ENCODE data around the gene ALB. TPM values are rescaled to one million over a fixed set of nuclear protein-coding genes. Genes with fewer than 3 reads are reported as not detected.

ALB gene
- total and polyA plus RNA-seq, 9 donors = 0.18 to 55.0 (median 3.4) TPM; not detected in 1

- H3K9me3 ChIP-seq = no peaks in the 10 kb centered on the region
- no peaks in the 10 kb centered on the region for H3K36me3 ChIP-seq
- WGBS, 3 donors = 88 to 93% (median 91%) methylated on average over 2 of the region's 2 CpGs
- no peaks in the 10 kb centered on the region for H3K4me1 ChIP-seq (ENCODE audit: insufficient read depth)
- intact Hi-C loops (cut with DNase I) = no loop called here
- no peak overlapping the region for H3K27ac ChIP-seq
- no peak overlapping the region for H3K4me3 ChIP-seq
- no peak for DNase-seq
- no peaks in the 10 kb centered on the region for H3K27me3 ChIP-seq
- TF ChIP-seq POLR2A (IDR thresholded peaks at IDR 0.05) = no peak
- TF ChIP-seq EP300 (IDR thresholded peaks at IDR 0.05) = no peak
- TF ChIP-seq CTCF (IDR thresholded peaks at IDR 0.05) = no peak
Measured at GRCh38 chr4:73405138-73405537, 1.1 kb downstream of the ALB start.

GRCh38 chr4:73406548-73406875 is 2.4 kb downstream of the ALB start:
- Histone ChIP-seq H3K9me3 (no peaks in the 10 kb centered on the region), H3K36me3 (no peaks in the 10 kb centered on the region), H3K27me3 (no peaks in the 10 kb centered on the region), H3K4me1 (ENCODE audit: insufficient read depth) (no peaks in the 10 kb centered on the region), H3K27ac (no peak overlapping the region), H3K4me3 (no peak overlapping the region)
- WGBS, 3 donors = 98% methylated on average over 1 of the region's 1 CpG
- intact Hi-C loops (cut with DNase I) = no loop called here
- no peak for TF ChIP-seq EP300 (IDR thresholded peaks at IDR 0.05)
- no peak for TF ChIP-seq POLR2A (IDR thresholded peaks at IDR 0.05)
- TF ChIP-seq CTCF (IDR thresholded peaks at IDR 0.05) = no peak
- DNase-seq = no peak

DNA sequence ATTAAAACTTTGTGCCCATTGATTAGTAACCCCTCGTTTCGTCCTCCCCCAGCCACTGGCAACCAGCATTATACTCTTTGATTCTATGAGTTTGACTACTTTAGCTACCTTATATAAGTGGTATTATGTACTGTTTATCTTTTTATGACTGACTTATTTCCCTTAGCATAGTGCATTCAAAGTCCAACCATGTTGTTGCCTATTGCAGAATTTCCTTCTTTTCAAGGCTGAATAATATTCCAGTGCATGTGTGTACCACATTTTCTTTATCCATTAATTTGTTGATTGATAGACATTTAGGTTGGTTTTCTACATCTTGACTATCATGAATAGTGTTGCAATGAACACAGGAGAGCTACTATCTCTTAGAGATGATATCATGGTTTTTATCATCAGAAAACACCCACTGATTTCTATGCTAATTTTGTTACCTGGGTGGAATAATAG is 3.2 kb downstream of the ALB start:
- no peak for TF ChIP-seq EP300 (IDR thresholded peaks at IDR 0.05)
- no peak for TF ChIP-seq CTCF (IDR thresholded peaks at IDR 0.05)
- no peak for TF ChIP-seq POLR2A (IDR thresholded peaks at IDR 0.05)
- DNase-seq = no peak
- intact Hi-C loops (cut with DNase I) = no loop called here
- H3K36me3 ChIP-seq = no peaks in the 10 kb centered on the region
- H3K4me1 ChIP-seq (ENCODE audit: insufficient read depth) = no peaks in the 10 kb centered on the region
- no peaks in the 10 kb centered on the region for H3K27me3 ChIP-seq
- 90 to 97% (median 96%) methylated on average over 2 of the region's 2 CpGs for WGBS, 3 donors
- no peak overlapping the region for H3K27ac ChIP-seq
- H3K9me3 ChIP-seq = no peaks in the 10 kb centered on the region
- no peak overlapping the region for H3K4me3 ChIP-seq

DNA sequence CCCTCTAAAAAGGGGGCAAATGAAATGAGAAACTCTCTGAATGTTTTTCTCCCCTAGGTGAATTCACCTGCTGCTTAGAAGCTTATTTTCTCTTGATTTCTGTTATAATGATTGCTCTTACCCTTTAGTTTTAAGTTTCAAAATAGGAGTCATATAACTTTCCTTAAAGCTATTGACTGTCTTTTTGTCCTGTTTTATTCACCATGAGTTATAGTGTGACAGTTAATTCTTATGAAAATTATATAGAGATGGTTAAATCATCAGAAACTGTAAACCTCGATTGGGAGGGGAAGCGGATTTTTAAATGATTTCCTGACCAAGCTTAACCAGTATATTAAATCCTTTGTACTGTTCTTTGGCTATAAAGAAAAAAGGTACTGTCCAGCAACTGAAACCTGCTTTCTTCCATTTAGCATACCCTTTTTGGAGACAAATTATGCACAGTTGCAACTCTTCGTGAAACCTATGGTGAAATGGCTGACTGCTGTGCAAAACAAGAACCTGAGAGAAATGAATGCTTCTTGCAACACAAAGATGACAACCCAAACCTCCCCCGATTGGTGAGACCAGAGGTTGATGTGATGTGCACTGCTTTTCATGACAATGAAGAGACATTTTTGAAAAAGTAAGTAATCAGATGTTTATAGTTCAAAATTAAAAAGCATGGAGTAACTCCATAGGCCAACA is 4.2 kb downstream of the ALB start:
- H3K36me3 ChIP-seq = no peaks in the 10 kb centered on the region
- H3K27ac ChIP-seq = no peak overlapping the region
- no peak for TF ChIP-seq EP300 (IDR thresholded peaks at IDR 0.05)
- TF ChIP-seq POLR2A (IDR thresholded peaks at IDR 0.05) = no peak
- TF ChIP-seq CTCF (IDR thresholded peaks at IDR 0.05) = no peak
- intact Hi-C loops (cut with DNase I) = no loop called here
- H3K27me3 ChIP-seq = no peaks in the 10 kb centered on the region
- H3K4me3 ChIP-seq = no peak overlapping the region
- 71 to 76% (median 75%) methylated on average over 4 of the region's 4 CpGs for WGBS, 3 donors
- no peaks in the 10 kb centered on the region for H3K9me3 ChIP-seq
- no peak for DNase-seq
- H3K4me1 ChIP-seq (ENCODE audit: insufficient read depth) = no peaks in the 10 kb centered on the region
